CD14-positive monocyte (primary cell): ENCODE data around the gene TMEM80. TPM values are rescaled to one million over a fixed set of nuclear protein-coding genes. Genes with fewer than 3 reads are reported as not detected.

Experiments used
- DNase-seq, 3 donors: peaks; one replicate each; pipeline ENCODE4 v3.0.0-alpha.2; 2011 to 2022
- H2AFZ ChIP-seq: 2 replicates; pipeline ENCODE4 v1.6.0; 2012; ENCODE audit warnings: mild to moderate bottlenecking, low read depth, low read length, inconsistent platforms; ENCODE audit not compliant: insufficient read depth, poor library complexity, severe bottlenecking
- H3K27ac ChIP-seq, 2 donors: 1 replicate in 1 of 2; 2 replicates in 1 of 2; pipeline ENCODE4 v1.5.1; 2012 to 2013; ENCODE audit warnings: low read length in 2 of 2, control low read depth in 1 of 2, inconsistent platforms in 1 of 2, low read depth in 1 of 2, mild to moderate bottlenecking in 1 of 2
- H3K27me3 ChIP-seq, 2 donors: one replicate each; pipeline versions ENCODE4 v1.6.0 to v1.6.1; 2011 to 2013; ENCODE audit warnings: low read length in 2 of 2; ENCODE audit not compliant: control insufficient read depth in 2 of 2, insufficient read depth in 2 of 2
- H3K36me3 ChIP-seq, 2 donors: replicated peaks in 1 of 2; 1 replicate in 1 of 2; 2 replicates in 1 of 2; pipeline versions ENCODE4 v1.5.1 to v1.6.1; 2012 to 2013; ENCODE audit warnings: low read length in 2 of 2, control low read depth in 1 of 2, inconsistent platforms in 1 of 2, mild to moderate bottlenecking in 1 of 2; ENCODE audit not compliant: insufficient read depth in 2 of 2, control insufficient read depth in 1 of 2
- H3K4me1 ChIP-seq, 2 donors: 1 replicate in 1 of 2; 2 replicates in 1 of 2; pipeline versions ENCODE4 v1.5.1 to v1.6.1; 2012 to 2013; ENCODE audit warnings: low read length in 2 of 2, control low read depth in 1 of 2, inconsistent platforms in 1 of 2, mild to moderate bottlenecking in 1 of 2, moderate library complexity in 1 of 2; ENCODE audit not compliant: insufficient read depth in 2 of 2, control insufficient read depth in 1 of 2
- H3K4me2 ChIP-seq: replicated peaks from 2 replicates; pipeline ENCODE3; 2012; ENCODE audit warnings: low read length, moderate library complexity, mild to moderate bottlenecking; ENCODE audit not compliant: poor library complexity, severe bottlenecking; ENCODE audit errors: extremely low read depth
- H3K4me3 ChIP-seq, 3 experiments: fragments of 200-600 bp in 1 of 3; sonication (generic) in 1 of 3; replicated peaks in 1 of 3; 1 replicate in 2 of 3; 2 replicates in 1 of 3; pipeline ENCODE4 v1.5.1; 2011 to 2013; ENCODE audit warnings: low read length in 3 of 3, mild to moderate bottlenecking in 3 of 3, control low read depth in 2 of 3, low read depth in 2 of 3, inconsistent platforms in 1 of 3, moderate library complexity in 1 of 3
- H3K79me2 ChIP-seq: 2 replicates; pipeline ENCODE4 v1.6.0; 2012; ENCODE audit warnings: mild to moderate bottlenecking, control low read depth, inconsistent platforms, low read length, moderate library complexity; ENCODE audit not compliant: insufficient read depth
- H3K9ac ChIP-seq: 2 replicates; pipeline ENCODE4 v1.6.0; 2017; ENCODE audit warnings: low read length, mild to moderate bottlenecking; ENCODE audit not compliant: insufficient read depth, poor library complexity, severe bottlenecking
- H3K9me3 ChIP-seq, 2 donors: replicated peaks in 1 of 2; 1 replicate in 1 of 2; 2 replicates in 1 of 2; pipeline versions ENCODE4 v1.5.1 to v1.6.1; 2012 to 2013; ENCODE audit warnings: low read length in 2 of 2, control low read depth in 1 of 2; ENCODE audit not compliant: control insufficient read depth in 1 of 2, insufficient read depth in 1 of 2
- H4K20me1 ChIP-seq: 2 replicates; pipeline ENCODE4 v1.6.0; 2012; ENCODE audit warnings: mild to moderate bottlenecking, low read length, control low read depth, moderate library complexity; ENCODE audit not compliant: insufficient read depth
- H3K27ac Mint-ChIP-seq, 7 donors: one replicate each; pipeline ENCODE4 v1.8.0; 2020; ENCODE audit warnings: mild to moderate bottlenecking in 7 of 7, mixed read lengths in 7 of 7, moderate library complexity in 6 of 7, inconsistent platforms in 2 of 7
- H3K27me3 Mint-ChIP-seq, 3 donors: one replicate each; pipeline ENCODE4 v1.8.0; 2021 to 2022; ENCODE audit warnings: low read depth in 3 of 3, mild to moderate bottlenecking in 3 of 3, mixed read lengths in 3 of 3, moderate library complexity in 3 of 3, inconsistent platforms in 1 of 3
- H3K36me3 Mint-ChIP-seq, 2 donors: one replicate each; pipeline ENCODE4 v1.8.0; 2020; ENCODE audit warnings: mixed read lengths in 2 of 2, inconsistent platforms in 1 of 2, mild to moderate bottlenecking in 1 of 2
- H3K4me1 Mint-ChIP-seq: one replicate; pipeline ENCODE4 v1.8.0; 2020; ENCODE audit warnings: mild to moderate bottlenecking, mixed read lengths
- H3K4me3 Mint-ChIP-seq, 2 donors: one replicate each; pipeline ENCODE4 v1.8.0; 2020; ENCODE audit warnings: mild to moderate bottlenecking in 2 of 2, mixed read lengths in 2 of 2, moderate library complexity in 1 of 2
- H3K9me3 Mint-ChIP-seq, 7 donors: one replicate each; pipeline ENCODE4 v1.8.0; 2020 to 2022; ENCODE audit warnings: mixed read lengths in 7 of 7, mild to moderate bottlenecking in 6 of 7, moderate library complexity in 6 of 7, inconsistent platforms in 2 of 7
- CTCF ChIP-seq: fragments of 200-600 bp; IDR thresholded peaks from one replicate; pipeline ENCODE4 v1.8.0; 2022; ENCODE audit warnings: antibody characterized with exemption, mild to moderate bottlenecking
- WGBS: methylation state at CpG from one replicate; pipeline ENCODE4 v1.1.5; 2013; ENCODE audit warnings: missing lambda C conversion rate; ENCODE audit not compliant: insufficient coverage; 5-methylcytosine and 5-hydroxymethylcytosine counted together
- intact Hi-C, 2 donors: fragments of 100-400 bp; cut with micrococcal nuclease; formaldehyde crosslinking; loops; one replicate each; pipeline versions ENCODE4 v1.15.0 to v1.15.1; 2023
- polyA plus RNA-seq, 3 donors: library from polyadenylated mRNA; depleted of rRNA in 1 of 3; unstranded in 2 of 3; stranded (reverse) in 1 of 3; fragments of 300-500 nt in 2 of 3; fragments of >200 nt in 1 of 3; fragmentation: Illumina TruSeq in 2 of 3; gene quantifications; 1 replicate in 2 of 3; 2 replicates in 1 of 3; pipeline ENCODE4 v1.2.3, GENCODE V29; 2012 to 2021

Gene TMEM80
- polyA plus RNA-seq, 3 donors, result 31.6 to 69.4 (median 37.3) TPM

GRCh38 chr11:704781-705645, 9.4 kb downstream of the TMEM80 start:
- Histone ChIP-seq H3K27ac (no peak overlapping the region), H3K4me1 (peaks cover 14 to 33% of the 10 kb centered on the region in 2 donors), H4K20me1 (peaks cover 22% of the 10 kb centered on the region), H3K27me3 (peaks cover 8 to 43% of the 10 kb centered on the region in 2 donors), H3K79me2 (peaks cover under 1% of the 10 kb centered on the region), H3K9me3 (peaks cover 0 to 3% of the 10 kb centered on the region in 2 donors), H3K4me3 (no peak overlapping the region), H3K4me2 (no peak overlapping the region), H3K9ac (no peak overlapping the region), H2AFZ (no peak overlapping the region), H3K36me3 (peaks cover 7 to 31% of the 10 kb centered on the region in 2 donors)
- WGBS, result 86% methylated on average over 21 of the region's 27 CpGs
- no peak overlapping the region for H3K27ac Mint-ChIP-seq
- TF ChIP-seq CTCF, result no peak
- peaks cover 27 to 41% of the 10 kb centered on the region in 2 donors for H3K36me3 Mint-ChIP-seq
- peak overlapping the region in 1 of 2 donors; percentile 67 for H3K4me3 Mint-ChIP-seq
- peaks cover 14% of the 10 kb centered on the region for H3K4me1 Mint-ChIP-seq
- peaks cover 0 to 2% (median 0%) of the 10 kb centered on the region in 7 donors for H3K9me3 Mint-ChIP-seq
- DNase-seq, result peak in 1 of 3 donors; percentile 2
- intact Hi-C loops, result no loop called here
- peaks cover 22 to 44% (median 33%) of the 10 kb centered on the region in 3 donors for H3K27me3 Mint-ChIP-seq

GRCh38 chr11:705646-706438, 10.2 kb downstream of the TMEM80 start, which contains the start of gene EPS8L2:
EPS8L2 (plus strand) TSS chr11:706231; CDS start chr11:709408, 3,177 bp downstream.
- Mint-ChIP-seq H3K4me3 (peak within 1 kb of the TSS in 1 of 2 donors; percentile 67), H3K27me3 (peaks cover 30 to 53% (median 37%) of the 10 kb centered on the region in 3 donors), H3K4me1 (peaks cover 18% of the 10 kb centered on the region), H3K36me3 (peaks cover 20 to 33% of the 10 kb centered on the region in 2 donors), H3K9me3 (peaks cover 0 to 2% (median 1%) of the 10 kb centered on the region in 7 donors), H3K27ac (no peak within 1 kb of the TSS)
- Histone ChIP-seq H3K36me3 (peaks cover 6 to 22% of the 10 kb centered on the region in 2 donors), H3K4me3 (no peak within 1 kb of the TSS), H3K9ac (no peak within 1 kb of the TSS), H3K79me2 (no peaks in the 10 kb centered on the region), H3K9me3 (peaks cover 0 to 3% of the 10 kb centered on the region in 2 donors), H4K20me1 (peaks cover 22% of the 10 kb centered on the region), H3K27ac (no peak within 1 kb of the TSS), H3K27me3 (peaks cover 8 to 51% of the 10 kb centered on the region in 2 donors), H2AFZ (no peak within 1 kb of the TSS), H3K4me1 (peaks cover 14 to 31% of the 10 kb centered on the region in 2 donors), H3K4me2 (peak within 1 kb of the TSS; percentile 1)
- 7% methylated on average over 75 of the region's 90 CpGs for WGBS
- no peak for TF ChIP-seq CTCF
- intact Hi-C loops, result no loop called here
- no peak for DNase-seq
